ENCODE measurements around the gene PDIA5. TPM values are rescaled to one million over a fixed set of nuclear protein-coding genes. Genes with fewer than 3 reads are reported as not detected.

The PDIA5 gene
- total and polyA plus RNA-seq, 2 of the 4 experiments (the other 2 are of a cell fraction), result 19.4 to 42.0 TPM

- ChIA-PET CTCF (no interaction called here), POLR2A (ENCODE audit: unreplicated experiment) (no interaction called here)
- TF ChIP-seq MAZ (IDR thresholded peaks at IDR 0.05; ENCODE audit: borderline replicate concordance, low read depth, low read length), result no peak
- TF ChIP-seq MXI1 (IDR thresholded peaks at IDR 0.05; ENCODE audit: borderline replicate concordance, low read depth, low read length), result no peak
- TF ChIP-seq SMC3 (IDR thresholded peaks at IDR 0.05; ENCODE audit: low read depth, low read length), result no peak
- no peak for TF ChIP-seq MAFK (IDR thresholded peaks at IDR 0.05; ENCODE audit: low read depth, low read length)
- TF ChIP-seq BHLHE40 (IDR thresholded peaks at IDR 0.05; ENCODE audit: low read depth, low read length), result no peak
- TF ChIP-seq, protein P1, sequence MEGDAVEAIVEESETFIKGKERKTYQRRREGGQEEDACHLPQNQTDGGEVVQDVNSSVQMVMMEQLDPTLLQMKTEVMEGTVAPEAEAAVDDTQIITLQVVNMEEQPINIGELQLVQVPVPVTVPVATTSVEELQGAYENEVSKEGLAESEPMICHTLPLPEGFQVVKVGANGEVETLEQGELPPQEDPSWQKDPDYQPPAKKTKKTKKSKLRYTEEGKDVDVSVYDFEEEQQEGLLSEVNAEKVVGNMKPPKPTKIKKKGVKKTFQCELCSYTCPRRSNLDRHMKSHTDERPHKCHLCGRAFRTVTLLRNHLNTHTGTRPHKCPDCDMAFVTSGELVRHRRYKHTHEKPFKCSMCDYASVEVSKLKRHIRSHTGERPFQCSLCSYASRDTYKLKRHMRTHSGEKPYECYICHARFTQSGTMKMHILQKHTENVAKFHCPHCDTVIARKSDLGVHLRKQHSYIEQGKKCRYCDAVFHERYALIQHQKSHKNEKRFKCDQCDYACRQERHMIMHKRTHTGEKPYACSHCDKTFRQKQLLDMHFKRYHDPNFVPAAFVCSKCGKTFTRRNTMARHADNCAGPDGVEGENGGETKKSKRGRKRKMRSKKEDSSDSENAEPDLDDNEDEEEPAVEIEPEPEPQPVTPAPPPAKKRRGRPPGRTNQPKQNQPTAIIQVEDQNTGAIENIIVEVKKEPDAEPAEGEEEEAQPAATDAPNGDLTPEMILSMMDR (conservative IDR thresholded peaks at IDR 0.05; ENCODE audit: low read depth, low read length), result no peak
- TF ChIP-seq RFX5 (IDR thresholded peaks at IDR 0.05; ENCODE audit: low read depth, low read length), result no peak
- TF ChIP-seq USF2 (IDR thresholded peaks at IDR 0.05; ENCODE audit: low read depth, low read length), result no peak
- TF ChIP-seq NFE2L2 (IDR thresholded peaks at IDR 0.05; ENCODE audit: low read depth, low read length), result no peak
- no peak for TF ChIP-seq CEBPB (IDR thresholded peaks at IDR 0.05; ENCODE audit: low read depth, low read length)
- TF ChIP-seq CHD1 (IDR thresholded peaks at IDR 0.05; ENCODE audit: low read depth, low read length), result no peak
- TF ChIP-seq RCOR1 (IDR thresholded peaks at IDR 0.05; ENCODE audit: insufficient replicate concordance, low read length), result no peak
- Histone ChIP-seq H3K9me1 (ENCODE audit: insufficient read depth, low read length) (no peaks in the 10 kb centered on the region), H3K14ac (replicated peaks; ENCODE audit: low read depth, low read length) (no peak overlapping the region), H3K9ac (ENCODE audit: low read depth, low read length) (no peak overlapping the region), H4K20me1 (ENCODE audit: insufficient read depth, low read length) (no peaks in the 10 kb centered on the region), H2BK120ac (ENCODE audit: low read depth, low read length) (no peak overlapping the region), H3K4ac (ENCODE audit: low read depth, low read length) (no peak overlapping the region), H3K56ac (ENCODE audit: extremely low read depth, insufficient read depth, low read length) (no peak overlapping the region), H3K79me1 (ENCODE audit: low read depth in 1 of 2, low read length in 2 of 2) (no peaks in the 10 kb centered on the region), H2AK9ac (replicated peaks; ENCODE audit: low read depth, low read length, poor library complexity) (no peak overlapping the region), H2AK5ac (ENCODE audit: low read depth, low read length) (no peak overlapping the region), H3K4me3 (ENCODE audit: insufficient read depth, low read depth, low read length) (no peak overlapping the region), H2BK5ac (ENCODE audit: low read depth, low read length, poor library complexity, severe bottlenecking) (no peak overlapping the region), H2BK20ac (ENCODE audit: low read depth, low read length) (no peak overlapping the region), H3K4me2 (ENCODE audit: low read depth, low read length) (no peak overlapping the region), H3K4me1 (ENCODE audit: control insufficient read depth, insufficient read depth, low read length) (peaks cover 4% of the 10 kb centered on the region; the same call in 1 of the 2 replicates), H3K27ac (ENCODE audit: insufficient read depth, low read length) (no peak overlapping the region), H4K91ac (ENCODE audit: insufficient read depth, low read depth, low read length) (no peak overlapping the region), H2AFZ (replicated peaks; ENCODE audit: low read length, poor library complexity) (no peak overlapping the region), H4K5ac (ENCODE audit: low read depth, low read length) (no peak overlapping the region), H2BK15ac (ENCODE audit: low read depth, low read length) (no peak overlapping the region), H3K18ac (ENCODE audit: low read depth, low read length) (no peak overlapping the region), H4K8ac (ENCODE audit: low read depth in 2 of 2, low read length in 2 of 2) (no peak overlapping the region), H3K9me3 (ENCODE audit: control insufficient read depth, insufficient read depth, low read length) (0 out of 2 replicates have a peak, but pooled peaks cover 2% of the 10 kb centered on the region), H3K27me3 (ENCODE audit: control insufficient read depth, insufficient read depth, low read length) (peaks cover 89% of the 10 kb centered on the region), H3K23ac (ENCODE audit: low read depth, low read length) (no peak overlapping the region), H3K36me3 (ENCODE audit: control insufficient read depth, insufficient read depth, low read length) (no peaks in the 10 kb centered on the region)
- BruUV-seq (replicated peaks), result no TSS peak
- in situ Hi-C loops (cut with MboI; ENCODE audit: low sequenced_read_pairs), result loop anchor here (10.0 kb wide), 1 partner anchor 77 kb away; no protein-coding TSS in a partner anchor
- dilution Hi-C loops (cut with HindIII; ENCODE audit: low sequenced_read_pairs, unreplicated experiment), result no loop called here
- intact Hi-C loops (cut with micrococcal nuclease), result loop anchor here (10.0 kb wide), 1 partner anchor 457 kb away; the partner anchor contains the start of genes DTX3L and PARP9
- 92% methylated on average over 2 of the region's 7 CpGs; no CpG with 5 or more reads in 1 of the 2 experiments for WGBS, 2 experiments (ENCODE audit: extremely low coverage in 2 of 2, insufficient read length in 1 of 2)
- no peak for ATAC-seq (ENCODE audit: low read depth)
- no peak for DNase-seq
These were observed 44.8 kb upstream of the PDIA5 start for GRCh38 chr3:123021996-123022510.
